ENCODE results near the gene SULT1C3. TPM values are rescaled to one million over a fixed set of nuclear protein-coding genes. Genes with fewer than 3 reads are reported as not detected.
"Not testable (repeated sequence)": the region's sequence is repeated elsewhere in the genome, so short reads cannot be mapped to it uniquely, and the experiment has no call there.

Gene SULT1C3
- polyA plus RNA-seq, 1 donor (not counting 4 experiments of a cell fraction or from before 2014, with no cell fraction given), result not detected

DNA sequence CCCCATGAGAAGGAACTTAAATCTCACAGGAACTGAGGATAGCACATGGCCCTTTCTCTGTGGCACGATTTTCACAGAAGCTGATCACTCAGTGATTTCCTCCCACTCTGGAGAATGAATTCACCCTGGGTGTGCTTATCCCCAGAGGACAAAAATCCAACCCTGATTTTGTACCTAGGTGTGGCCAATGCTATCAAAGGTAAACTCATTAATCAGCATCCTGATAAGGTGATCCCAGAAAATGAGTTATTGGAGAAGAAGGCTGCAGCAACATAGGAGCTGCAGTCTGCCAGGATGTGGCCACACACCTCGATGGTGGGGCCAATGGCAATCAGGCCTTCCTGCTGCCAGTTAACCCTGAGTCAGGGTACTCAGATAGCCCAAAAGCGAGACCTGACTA, 40.7 kb downstream of the SULT1C3 start:
- no peak overlapping the region for H2AFZ ChIP-seq (ENCODE audit: control insufficient read depth, low read length)
- no peaks in the 10 kb centered on the region for H3K27me3 ChIP-seq (ENCODE audit: control insufficient read depth, extremely low read depth, insufficient read depth, low read length)
- TF ChIP-seq EZH2 (IDR thresholded peaks at IDR 0.05; ENCODE audit: low read length), result no peak
- TF ChIP-seq, protein P1, sequence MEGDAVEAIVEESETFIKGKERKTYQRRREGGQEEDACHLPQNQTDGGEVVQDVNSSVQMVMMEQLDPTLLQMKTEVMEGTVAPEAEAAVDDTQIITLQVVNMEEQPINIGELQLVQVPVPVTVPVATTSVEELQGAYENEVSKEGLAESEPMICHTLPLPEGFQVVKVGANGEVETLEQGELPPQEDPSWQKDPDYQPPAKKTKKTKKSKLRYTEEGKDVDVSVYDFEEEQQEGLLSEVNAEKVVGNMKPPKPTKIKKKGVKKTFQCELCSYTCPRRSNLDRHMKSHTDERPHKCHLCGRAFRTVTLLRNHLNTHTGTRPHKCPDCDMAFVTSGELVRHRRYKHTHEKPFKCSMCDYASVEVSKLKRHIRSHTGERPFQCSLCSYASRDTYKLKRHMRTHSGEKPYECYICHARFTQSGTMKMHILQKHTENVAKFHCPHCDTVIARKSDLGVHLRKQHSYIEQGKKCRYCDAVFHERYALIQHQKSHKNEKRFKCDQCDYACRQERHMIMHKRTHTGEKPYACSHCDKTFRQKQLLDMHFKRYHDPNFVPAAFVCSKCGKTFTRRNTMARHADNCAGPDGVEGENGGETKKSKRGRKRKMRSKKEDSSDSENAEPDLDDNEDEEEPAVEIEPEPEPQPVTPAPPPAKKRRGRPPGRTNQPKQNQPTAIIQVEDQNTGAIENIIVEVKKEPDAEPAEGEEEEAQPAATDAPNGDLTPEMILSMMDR (optimal IDR thresholded peaks at IDR 0.05 in 1 of 3, IDR thresholded peaks at IDR 0.05 in 1 of 3, conservative IDR thresholded peaks at IDR 0.05 in 1 of 3; ENCODE audit: extremely low read depth in 1 of 3, insufficient read depth in 2 of 3, low read length in 3 of 3), result no peak
- H3K4me2 ChIP-seq (ENCODE audit: control insufficient read depth, extremely low read depth, insufficient read depth, low read depth, low read length), result no peak overlapping the region
- DNase-seq (ENCODE audit: low read depth, low spot score) (no peak), FAIRE-seq (no peak)
- H3K9me1 ChIP-seq (ENCODE audit: control insufficient read depth, extremely low read depth, insufficient read depth, low read length), result no peaks in the 10 kb centered on the region
- no peak overlapping the region for H3K27ac ChIP-seq (ENCODE audit: control insufficient read depth, insufficient read depth, low read length)
- H4K20me1 ChIP-seq (ENCODE audit: control insufficient read depth, extremely low read depth, insufficient read depth, low read length), result no peaks in the 10 kb centered on the region
- no peaks in the 10 kb centered on the region for H3K79me2 ChIP-seq (ENCODE audit: control insufficient read depth, insufficient read depth, low read length)
- no peaks in the 10 kb centered on the region for H3K9me3 ChIP-seq (ENCODE audit: control insufficient read depth, low read depth, low read length)
- H3K4me3 ChIP-seq (ENCODE audit: control insufficient read depth in 2 of 3, extremely low read depth in 1 of 3, insufficient read depth in 2 of 3, low read depth in 1 of 3, low read length in 3 of 3), result no peak overlapping the region
- no peaks in the 10 kb centered on the region for H3K4me1 ChIP-seq (ENCODE audit: control insufficient read depth, extremely low read depth, insufficient read depth, low read length)
- no peak overlapping the region for H3K9ac ChIP-seq (ENCODE audit: control insufficient read depth, extremely low read depth, insufficient read depth, low read length)
- dilution Hi-C loops (cut with MboI; ENCODE audit: extremely low pct_ligation_motif_present, low sequenced_read_pairs), result no loop called here
- no peaks in the 10 kb centered on the region for H3K36me3 ChIP-seq (ENCODE audit: control insufficient read depth in 2 of 2, extremely low read depth in 1 of 2, insufficient read depth in 2 of 2, low read length in 2 of 2)

GRCh38 chr2:108284566-108284965, 44.8 kb downstream of the SULT1C3 start:
- H3K79me2 ChIP-seq (ENCODE audit: control insufficient read depth, insufficient read depth, low read length); H3K9me3 ChIP-seq (ENCODE audit: control insufficient read depth, low read depth, low read length); H3K9me1 ChIP-seq (ENCODE audit: control insufficient read depth, extremely low read depth, insufficient read depth, low read length); FAIRE-seq; H3K4me1 ChIP-seq (ENCODE audit: control insufficient read depth, extremely low read depth, insufficient read depth, low read length); H3K4me3 ChIP-seq (ENCODE audit: control insufficient read depth in 2 of 3, extremely low read depth in 1 of 3, insufficient read depth in 2 of 3, low read depth in 1 of 3, low read length in 3 of 3); H3K36me3 ChIP-seq (ENCODE audit: control insufficient read depth in 2 of 2, extremely low read depth in 1 of 2, insufficient read depth in 2 of 2, low read length in 2 of 2); dilution Hi-C loops (cut with MboI; ENCODE audit: extremely low pct_ligation_motif_present, low sequenced_read_pairs); H2AFZ ChIP-seq (ENCODE audit: control insufficient read depth, low read length); H4K20me1 ChIP-seq (ENCODE audit: control insufficient read depth, extremely low read depth, insufficient read depth, low read length); H3K9ac ChIP-seq (ENCODE audit: control insufficient read depth, extremely low read depth, insufficient read depth, low read length); H3K27me3 ChIP-seq (ENCODE audit: control insufficient read depth, extremely low read depth, insufficient read depth, low read length); H3K27ac ChIP-seq (ENCODE audit: control insufficient read depth, insufficient read depth, low read length); H3K4me2 ChIP-seq (ENCODE audit: control insufficient read depth, extremely low read depth, insufficient read depth, low read depth, low read length); DNase-seq (ENCODE audit: low read depth, low spot score): not testable (repeated sequence)

- H2AFZ ChIP-seq (ENCODE audit: control insufficient read depth, low read length), result no peak overlapping the region
- no peak overlapping the region for H3K9ac ChIP-seq (ENCODE audit: control insufficient read depth, extremely low read depth, insufficient read depth, low read length)
- H4K20me1 ChIP-seq (ENCODE audit: control insufficient read depth, extremely low read depth, insufficient read depth, low read length), result no peaks in the 10 kb centered on the region
- H3K79me2 ChIP-seq (ENCODE audit: control insufficient read depth, insufficient read depth, low read length), result no peaks in the 10 kb centered on the region
- H3K4me1 ChIP-seq (ENCODE audit: control insufficient read depth, extremely low read depth, insufficient read depth, low read length), result no peaks in the 10 kb centered on the region
- TF ChIP-seq, protein P1 (optimal IDR thresholded peaks at IDR 0.05 in 1 of 3, IDR thresholded peaks at IDR 0.05 in 1 of 3, conservative IDR thresholded peaks at IDR 0.05 in 1 of 3; ENCODE audit: extremely low read depth in 1 of 3, insufficient read depth in 2 of 3, low read length in 3 of 3), result no peak
- TF ChIP-seq EZH2 (IDR thresholded peaks at IDR 0.05; ENCODE audit: low read length), result no peak
- FAIRE-seq (no peak), DNase-seq (ENCODE audit: low read depth, low spot score) (no peak)
- no peak overlapping the region for H3K4me2 ChIP-seq (ENCODE audit: control insufficient read depth, extremely low read depth, insufficient read depth, low read depth, low read length)
- no peak overlapping the region for H3K4me3 ChIP-seq (ENCODE audit: control insufficient read depth in 2 of 3, extremely low read depth in 1 of 3, insufficient read depth in 2 of 3, low read depth in 1 of 3, low read length in 3 of 3)
- H3K9me1 ChIP-seq (ENCODE audit: control insufficient read depth, extremely low read depth, insufficient read depth, low read length), result no peaks in the 10 kb centered on the region
- dilution Hi-C loops (cut with MboI; ENCODE audit: extremely low pct_ligation_motif_present, low sequenced_read_pairs), result no loop called here
- H3K9me3 ChIP-seq (ENCODE audit: control insufficient read depth, low read depth, low read length), result no peaks in the 10 kb centered on the region
- no peak overlapping the region for H3K27ac ChIP-seq (ENCODE audit: control insufficient read depth, insufficient read depth, low read length)
- no peaks in the 10 kb centered on the region for H3K36me3 ChIP-seq (ENCODE audit: control insufficient read depth in 2 of 2, extremely low read depth in 1 of 2, insufficient read depth in 2 of 2, low read length in 2 of 2)
- H3K27me3 ChIP-seq (ENCODE audit: control insufficient read depth, extremely low read depth, insufficient read depth, low read length), result no peaks in the 10 kb centered on the region
Measured at GRCh38 chr2:108285616-108286015, 45.8 kb downstream of the SULT1C3 start.

All from keratinocyte (primary cell).